DMS79 (cell line): Measurements from ENCODE around the gene CAMSAP2.

Experiments
- DNase-seq: peaks from one replicate; lab custom pipeline; 2025; lab: John Stamatoyannopoulos, UW

CAMSAP2 gene, protein sequence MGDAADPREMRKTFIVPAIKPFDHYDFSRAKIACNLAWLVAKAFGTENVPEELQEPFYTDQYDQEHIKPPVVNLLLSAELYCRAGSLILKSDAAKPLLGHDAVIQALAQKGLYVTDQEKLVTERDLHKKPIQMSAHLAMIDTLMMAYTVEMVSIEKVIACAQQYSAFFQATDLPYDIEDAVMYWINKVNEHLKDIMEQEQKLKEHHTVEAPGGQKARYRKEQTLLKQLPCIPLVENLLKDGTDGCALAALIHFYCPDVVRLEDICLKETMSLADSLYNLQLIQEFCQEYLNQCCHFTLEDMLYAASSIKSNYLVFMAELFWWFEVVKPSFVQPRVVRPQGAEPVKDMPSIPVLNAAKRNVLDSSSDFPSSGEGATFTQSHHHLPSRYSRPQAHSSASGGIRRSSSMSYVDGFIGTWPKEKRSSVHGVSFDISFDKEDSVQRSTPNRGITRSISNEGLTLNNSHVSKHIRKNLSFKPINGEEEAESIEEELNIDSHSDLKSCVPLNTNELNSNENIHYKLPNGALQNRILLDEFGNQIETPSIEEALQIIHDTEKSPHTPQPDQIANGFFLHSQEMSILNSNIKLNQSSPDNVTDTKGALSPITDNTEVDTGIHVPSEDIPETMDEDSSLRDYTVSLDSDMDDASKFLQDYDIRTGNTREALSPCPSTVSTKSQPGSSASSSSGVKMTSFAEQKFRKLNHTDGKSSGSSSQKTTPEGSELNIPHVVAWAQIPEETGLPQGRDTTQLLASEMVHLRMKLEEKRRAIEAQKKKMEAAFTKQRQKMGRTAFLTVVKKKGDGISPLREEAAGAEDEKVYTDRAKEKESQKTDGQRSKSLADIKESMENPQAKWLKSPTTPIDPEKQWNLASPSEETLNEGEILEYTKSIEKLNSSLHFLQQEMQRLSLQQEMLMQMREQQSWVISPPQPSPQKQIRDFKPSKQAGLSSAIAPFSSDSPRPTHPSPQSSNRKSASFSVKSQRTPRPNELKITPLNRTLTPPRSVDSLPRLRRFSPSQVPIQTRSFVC (N-terminal part only)

DNA sequence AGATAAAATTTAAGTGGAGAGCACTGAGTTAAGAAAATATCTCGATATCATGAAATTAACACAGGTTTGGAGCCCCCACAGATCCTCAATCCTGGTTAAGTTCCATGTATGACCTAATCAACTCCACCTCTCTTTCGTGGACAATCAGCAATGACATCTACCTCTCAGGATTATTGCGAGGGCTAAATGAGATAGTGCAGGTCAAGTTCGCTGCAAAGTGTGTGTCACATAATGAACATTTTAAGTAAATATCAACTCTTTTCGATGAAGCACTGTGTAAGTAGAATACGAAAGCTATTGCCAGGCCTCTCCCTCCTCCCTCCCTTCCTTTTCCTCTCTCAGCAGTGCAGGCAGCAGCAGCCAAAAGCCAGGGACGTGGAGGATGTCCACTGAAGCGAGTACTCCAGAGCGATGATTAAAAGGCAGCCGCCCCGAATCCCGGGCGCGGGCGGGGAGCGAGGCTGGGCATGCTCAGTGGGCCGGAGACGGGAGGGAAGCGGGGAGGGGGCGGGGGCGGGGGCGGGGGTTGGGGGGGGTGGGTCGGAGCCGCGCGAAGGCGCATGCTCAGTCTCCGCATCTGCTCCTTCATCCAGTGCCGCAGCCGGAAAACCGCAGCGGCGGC, at the start of gene CAMSAP2:
Gene CAMSAP2, plus strand, starts transcription at position 567 of the 622 bp plus-strand sequence. CDS start 935 bp downstream, outside the sequence.
- DNase-seq, result peak; percentile 84

DNA sequence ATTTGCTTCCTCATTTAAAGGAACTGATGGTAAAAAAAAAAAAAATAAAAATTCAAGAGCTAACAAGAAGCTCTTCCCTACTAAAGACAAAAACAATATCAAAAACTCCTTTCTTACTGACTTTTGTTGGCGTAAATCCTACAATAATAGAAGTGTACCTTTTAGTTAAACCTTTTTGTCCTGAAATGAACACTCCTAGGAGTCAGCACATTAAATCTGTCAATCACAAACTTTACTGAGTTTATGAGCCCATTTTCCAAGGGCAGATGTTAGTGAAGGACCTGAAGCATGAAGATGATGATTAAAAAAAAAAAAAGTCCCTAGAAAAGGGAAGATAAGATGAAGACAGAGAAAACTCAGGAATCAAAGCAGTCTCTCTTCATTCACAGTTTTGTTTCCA, 46.4 kb upstream of the CAMSAP2 start:
- no peak for DNase-seq

DNA sequence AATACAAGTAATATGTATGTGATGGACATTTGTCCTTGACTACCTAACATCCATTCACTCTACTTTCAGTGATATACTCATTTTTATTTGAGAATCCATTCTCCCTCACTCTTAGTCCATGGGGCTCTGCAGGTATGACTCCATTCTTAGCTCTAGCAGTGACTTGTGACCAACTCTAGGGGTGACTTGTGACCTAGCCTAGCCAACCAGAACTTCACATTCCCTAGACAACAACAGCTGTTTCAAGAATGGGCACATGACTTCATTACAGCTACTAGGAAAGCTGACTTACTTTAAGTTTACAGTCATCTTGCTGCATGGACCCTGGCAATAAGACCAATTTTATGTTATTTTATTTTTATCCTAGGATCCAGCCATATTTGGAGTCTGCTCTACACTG, 45.4 kb upstream of the CAMSAP2 start:
- no peak for DNase-seq

DNA sequence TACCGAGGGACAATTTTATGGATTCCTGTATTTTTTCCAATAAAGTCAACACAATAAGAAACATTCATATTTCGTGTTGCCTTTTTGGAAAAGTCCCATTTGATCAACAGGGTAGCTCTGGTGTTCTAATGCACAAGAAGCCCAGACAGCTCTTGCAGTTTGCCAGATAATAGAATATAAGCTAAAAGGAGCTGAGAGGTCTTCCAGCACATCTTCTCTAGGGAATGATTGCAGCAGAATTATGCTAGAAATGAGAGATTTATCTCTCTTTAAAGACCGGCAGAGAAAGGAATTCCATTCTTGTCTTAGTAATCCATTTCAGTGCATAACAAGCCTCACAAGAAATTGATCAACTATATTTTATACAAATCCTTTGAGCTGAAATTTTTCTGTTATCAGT, 44.0 kb upstream of the CAMSAP2 start:
- no peak for DNase-seq

DNA sequence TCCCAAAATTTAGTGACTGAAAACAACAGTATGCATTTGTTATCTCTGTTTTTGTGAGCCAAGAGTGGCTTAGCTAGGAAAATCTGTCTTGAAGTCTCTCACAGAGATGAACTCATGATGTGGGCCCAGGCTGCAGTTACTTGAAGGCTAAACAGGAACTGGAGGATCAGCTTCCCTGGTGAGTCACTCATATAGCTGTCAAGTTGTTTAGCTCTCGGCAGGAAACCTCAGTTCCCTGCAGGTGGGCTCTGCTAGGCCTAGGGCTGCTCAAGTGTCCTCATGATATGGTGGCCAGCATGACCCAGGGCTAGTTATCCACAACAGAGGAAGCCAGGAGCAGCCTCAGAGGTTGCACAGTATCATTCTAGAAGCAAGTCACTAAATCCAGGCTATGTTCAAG, 38.8 kb upstream of the CAMSAP2 start:
- DNase-seq, result no peak

DNA sequence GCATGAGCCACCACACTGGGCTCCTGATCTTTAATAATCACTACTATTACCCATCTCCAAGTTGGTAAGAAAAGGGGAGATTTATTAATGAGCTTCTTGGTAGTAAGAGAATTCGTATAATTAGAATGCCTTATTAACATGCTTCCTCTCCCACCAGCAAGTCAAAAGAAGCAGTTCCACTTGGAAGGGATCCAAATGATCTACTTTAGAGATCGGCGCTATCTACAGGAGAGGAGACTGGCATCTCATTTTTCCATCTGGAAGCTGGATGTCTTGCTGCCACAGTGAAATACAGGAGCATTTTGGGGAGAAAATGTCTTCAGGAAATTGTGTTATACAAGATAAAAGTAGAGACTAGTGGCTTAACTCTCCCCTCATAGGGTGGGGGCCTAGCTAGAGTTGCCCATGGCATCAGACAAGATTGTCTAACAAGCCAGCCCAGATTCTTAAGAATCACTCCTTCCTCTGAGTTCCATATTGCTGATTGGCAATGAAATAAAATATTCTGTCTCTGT, 33.6 kb upstream of the CAMSAP2 start:
- no peak for DNase-seq

DNA sequence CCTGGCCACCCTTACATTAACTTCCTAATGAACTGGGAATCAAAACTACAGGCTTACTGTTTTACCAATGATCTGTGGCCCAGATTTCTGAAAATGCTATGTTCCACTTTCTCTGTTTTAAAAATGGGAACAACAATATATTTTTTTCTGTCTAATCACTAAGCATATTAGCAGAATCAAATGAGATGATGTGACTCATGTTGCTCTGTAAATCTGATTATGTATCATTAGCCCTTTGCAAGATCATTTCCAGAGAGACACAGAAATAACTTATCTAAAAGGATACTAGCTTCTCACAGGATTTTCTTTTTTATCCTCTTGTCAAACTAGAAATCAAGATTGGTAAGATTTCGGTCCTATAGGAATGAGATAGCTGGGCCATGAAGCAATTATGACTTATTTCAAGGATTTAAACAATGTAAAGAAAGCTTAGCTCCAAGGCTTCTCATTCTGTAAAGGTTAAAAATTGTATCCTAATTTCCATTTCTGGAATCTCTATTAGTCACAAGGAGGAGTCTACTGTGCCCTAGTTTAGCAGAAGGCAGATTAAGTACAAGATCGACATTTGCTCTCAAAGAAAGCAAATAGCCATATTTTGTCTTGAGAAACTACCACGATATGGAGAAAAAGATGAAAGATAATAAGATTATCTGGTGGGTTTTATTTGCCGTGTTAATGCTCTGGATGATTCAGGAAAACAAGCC, 32.4 kb upstream of the CAMSAP2 start:
- DNase-seq, result no peak

DNA sequence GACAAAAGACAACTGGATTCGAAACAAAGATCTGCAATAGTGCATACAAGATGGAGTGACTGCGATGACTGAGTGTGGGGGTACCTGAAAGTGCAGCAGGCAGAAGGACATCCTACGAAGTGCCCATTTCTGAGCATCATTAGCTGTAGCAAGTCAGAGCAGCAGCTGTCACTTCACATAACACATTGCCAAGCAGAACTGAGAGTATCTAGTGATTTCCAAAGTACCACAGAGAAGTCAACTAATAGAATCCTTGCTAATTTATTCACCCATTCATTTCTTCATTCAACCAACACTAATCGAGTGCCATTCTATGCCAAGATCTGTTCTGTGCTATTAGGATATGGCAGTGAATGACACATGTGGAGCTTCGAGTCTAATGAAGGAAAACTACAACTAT, 31.6 kb upstream of the CAMSAP2 start:
- no peak for DNase-seq

DNA sequence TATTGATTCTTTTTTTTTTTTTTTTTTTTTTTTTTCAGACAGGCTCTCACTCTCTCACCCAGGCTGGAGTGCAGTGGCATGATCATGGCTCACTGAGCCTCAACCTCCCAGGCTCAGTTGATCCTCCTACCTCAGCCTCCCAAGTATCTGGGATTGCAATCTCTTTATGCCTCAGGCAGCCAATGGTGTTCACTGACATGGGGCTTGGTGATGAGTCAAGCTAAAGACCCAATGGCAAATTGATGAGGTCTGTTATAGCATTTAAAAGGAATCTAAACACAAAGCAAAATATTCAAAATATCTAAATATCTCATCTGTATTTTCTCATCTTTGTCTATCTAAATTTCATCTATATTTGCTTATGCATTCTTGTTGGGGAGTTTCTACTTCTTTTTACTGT, 30.5 kb upstream of the CAMSAP2 start:
- DNase-seq, result no peak

DNA sequence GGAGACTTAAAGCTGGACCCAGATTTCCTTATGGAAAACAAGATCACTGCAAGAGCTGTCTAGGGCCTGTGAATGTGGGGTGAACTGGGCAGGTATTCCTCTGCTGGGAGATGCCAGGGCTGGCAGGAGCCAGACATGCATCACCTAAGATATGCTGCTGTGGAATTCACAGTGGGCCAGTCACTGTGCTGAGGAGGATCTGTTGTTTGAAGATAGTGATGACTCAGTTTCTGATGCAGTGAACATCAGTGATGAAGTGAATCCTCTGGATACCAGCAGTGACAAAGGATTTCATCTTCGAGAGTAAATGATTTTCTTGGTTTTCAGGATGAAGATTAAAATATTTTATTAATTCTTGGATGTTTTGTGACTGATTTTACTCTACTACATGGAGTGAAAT, 29.9 kb upstream of the CAMSAP2 start:
- no peak for DNase-seq

DNA sequence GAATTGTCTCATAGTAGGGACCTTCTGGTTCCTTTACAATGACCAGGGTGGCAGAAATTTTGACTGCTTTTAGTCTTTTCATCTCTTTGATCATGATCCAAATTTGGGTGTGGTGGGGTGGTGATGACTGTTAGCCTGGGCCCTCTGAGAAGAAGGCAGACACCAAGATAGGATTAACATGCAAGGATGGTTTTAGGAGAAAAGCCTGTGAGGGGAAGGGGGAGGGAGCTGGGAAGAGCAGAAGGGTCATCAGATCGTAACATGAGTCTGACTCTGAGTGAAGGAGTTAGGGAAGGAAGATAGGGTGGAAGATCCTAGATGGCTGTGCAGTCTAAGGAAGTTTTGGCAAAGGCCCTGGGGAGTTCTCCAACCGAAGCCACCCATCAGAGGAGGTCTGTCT, 28.5 kb upstream of the CAMSAP2 start:
- no peak for DNase-seq

DNA sequence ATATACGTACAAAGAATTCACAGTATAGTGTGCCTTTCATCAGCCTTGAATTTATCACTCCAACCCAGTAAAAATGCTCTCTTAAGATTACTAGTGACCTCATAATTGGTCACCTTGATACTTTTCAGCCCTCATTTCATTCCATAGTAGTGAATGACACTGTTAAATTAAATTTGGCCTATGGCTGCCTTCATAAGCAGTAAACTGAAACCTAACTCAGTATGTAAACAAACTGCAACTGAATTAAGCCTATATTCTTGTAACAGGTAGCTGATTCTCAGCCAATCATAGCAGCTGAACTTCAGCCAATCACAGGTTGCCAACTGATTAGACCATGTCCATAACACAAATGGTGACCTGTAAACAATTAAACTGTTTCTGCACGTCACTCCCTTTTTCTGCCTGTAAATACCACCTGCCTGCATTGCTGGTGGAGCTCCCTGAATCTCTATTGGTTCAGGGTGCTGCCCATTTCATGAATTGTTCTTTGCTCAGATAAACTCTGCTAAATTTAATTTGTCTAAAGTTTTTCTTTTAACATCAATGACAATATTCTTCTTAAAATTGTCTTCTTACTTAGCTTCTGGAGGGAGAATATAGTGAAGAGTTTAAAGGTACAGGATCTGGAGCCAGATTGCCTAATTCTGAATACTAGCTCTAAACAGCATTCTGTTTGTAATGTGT, 24.0 kb upstream of the CAMSAP2 start:
- no peak for DNase-seq

DNA sequence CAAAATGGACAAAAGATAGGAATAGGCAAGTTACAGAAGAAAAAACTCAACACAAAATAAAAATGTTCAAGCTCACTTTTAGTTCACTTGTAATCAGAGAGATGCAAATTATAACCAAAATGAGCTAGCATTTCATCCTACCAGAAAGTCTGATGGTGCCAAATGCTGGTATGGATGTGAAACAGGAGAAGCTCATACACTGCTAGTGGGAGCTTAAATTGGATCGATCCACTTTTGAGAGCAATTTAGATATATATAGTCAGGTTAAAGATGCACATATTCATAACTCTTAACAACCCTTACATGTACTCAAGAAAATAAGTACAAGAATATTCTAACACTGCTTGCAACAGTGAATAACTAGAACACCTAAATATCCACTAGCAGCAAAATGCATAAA, 18.5 kb upstream of the CAMSAP2 start:
- no peak for DNase-seq

DNA sequence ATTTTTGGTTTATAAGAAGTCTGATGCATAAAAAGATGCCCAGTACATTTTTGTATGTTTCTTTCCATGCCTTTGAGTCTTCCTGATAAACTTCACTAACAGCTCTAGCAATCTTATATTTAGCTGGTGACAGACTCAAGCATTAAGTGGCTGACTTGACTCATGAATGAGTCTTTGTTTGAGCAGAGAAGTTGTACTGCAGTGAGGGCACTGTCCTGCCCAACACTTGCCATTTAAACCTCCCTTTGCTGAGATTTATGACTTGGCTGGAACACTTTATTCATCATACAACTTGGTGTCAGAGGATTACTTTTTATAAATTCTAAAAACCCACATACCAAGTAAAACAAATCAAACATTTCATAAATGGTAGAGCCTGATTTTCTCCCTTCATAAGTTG, 14.6 kb upstream of the CAMSAP2 start:
- DNase-seq, result no peak

DNA sequence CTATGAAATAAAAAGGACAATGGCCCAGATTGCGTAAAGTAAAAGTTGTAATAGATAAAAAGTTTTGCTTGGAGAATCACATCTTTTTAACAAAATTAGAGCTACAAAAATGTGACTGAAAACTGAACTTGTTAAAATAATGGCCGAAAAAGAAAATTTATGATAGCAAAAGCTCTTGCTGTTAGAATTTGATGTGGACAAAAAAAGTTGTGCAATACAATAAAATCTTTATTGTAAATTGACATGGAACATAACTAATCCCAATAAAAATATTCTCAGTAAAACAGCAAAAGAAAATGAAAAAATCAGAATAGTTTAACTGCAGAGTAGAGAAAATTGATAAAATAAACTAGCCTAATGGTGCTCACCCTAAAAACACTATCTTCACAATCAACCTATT, 11.4 kb upstream of the CAMSAP2 start:
- DNase-seq, result no peak

DNA sequence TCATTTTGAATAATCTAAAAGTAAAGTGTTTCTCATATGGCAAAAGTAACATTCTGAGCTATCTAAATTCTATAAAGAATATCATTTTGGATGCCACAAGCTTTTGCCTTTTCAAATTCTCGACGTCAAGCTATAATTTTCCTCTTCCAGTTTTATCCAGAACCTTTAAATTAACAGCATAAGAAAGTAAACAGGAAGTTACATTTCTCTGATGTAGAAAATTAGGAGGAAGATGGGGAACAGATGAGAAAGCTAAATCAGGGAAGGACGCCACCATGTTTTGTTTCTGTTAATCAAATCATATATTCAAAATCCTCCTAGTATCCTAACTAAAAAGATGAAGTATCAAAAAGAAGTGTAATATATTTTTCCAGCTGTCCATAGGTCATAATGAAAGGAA, 8.8 kb upstream of the CAMSAP2 start:
- no peak for DNase-seq

DNA sequence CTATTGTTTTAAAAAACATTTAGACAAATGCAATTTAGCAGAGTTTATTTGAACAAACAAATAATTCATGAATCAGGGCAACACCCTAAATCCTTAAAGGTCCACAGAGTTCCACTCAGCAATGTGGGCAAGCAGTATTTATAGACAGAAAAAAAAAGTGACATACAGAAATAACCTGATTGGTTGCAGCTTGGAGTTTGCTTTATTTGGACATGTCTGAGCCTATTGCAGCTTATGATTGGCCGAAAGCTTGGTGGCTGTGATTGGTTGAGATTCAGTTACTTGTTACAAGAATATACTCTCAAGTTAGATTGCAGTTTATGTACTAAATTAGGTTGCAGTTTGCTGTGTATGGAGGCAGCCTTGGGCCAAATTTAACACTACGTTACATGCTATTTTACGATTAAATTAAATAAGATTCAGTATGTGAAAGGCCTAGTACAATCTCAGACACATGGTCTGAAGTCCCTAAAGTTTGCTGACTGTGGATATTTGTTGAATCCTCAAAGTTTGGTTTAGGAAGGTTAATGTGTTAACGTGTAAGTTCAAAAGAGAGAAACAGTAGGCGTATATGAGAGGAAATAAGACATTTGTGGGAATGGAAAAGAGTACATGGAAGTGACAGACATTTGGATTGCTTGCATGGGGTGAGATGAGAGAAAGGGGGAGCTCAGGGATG, 6.9 kb upstream of the CAMSAP2 start:
- DNase-seq, result no peak

DNA sequence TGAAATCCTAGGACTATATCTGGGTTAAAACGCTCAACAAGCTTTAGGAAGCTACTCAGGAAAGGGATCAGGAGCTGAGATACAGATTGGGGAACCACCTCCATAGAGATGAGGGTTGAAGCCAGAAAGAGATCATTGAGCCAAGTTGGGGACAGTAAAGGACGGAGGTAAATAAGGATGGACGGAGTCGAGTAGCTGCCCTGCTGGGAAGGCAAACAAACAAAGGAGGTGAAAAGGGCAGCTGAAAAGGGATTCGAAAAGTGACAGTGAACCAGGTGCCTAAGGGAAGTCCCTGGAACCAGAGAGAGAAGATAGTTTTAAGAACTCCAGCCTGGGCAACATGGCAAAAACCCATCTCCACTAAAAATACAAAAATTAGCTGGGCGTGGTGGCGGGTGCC, 6.3 kb upstream of the CAMSAP2 start:
- no peak for DNase-seq

DNA sequence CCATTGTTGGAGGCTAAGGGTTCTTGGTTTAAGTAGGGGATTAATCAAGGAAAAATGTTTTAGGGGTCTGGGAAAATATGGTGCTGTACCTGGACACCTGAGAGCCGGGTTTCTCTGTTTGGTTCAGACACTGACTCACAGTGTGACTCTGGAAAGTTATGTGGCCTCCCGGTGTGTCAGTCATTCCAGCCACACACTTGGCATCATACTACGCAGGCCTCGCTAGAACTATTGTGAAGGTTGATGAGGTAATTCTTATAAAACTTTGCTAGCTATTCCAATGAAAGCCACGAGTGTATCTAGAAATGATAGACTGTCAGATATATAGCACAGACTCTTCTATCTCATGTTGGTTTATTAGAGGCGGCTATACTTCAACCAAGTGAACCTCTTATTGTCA, 4.8 kb upstream of the CAMSAP2 start:
- DNase-seq, result no peak

DNA sequence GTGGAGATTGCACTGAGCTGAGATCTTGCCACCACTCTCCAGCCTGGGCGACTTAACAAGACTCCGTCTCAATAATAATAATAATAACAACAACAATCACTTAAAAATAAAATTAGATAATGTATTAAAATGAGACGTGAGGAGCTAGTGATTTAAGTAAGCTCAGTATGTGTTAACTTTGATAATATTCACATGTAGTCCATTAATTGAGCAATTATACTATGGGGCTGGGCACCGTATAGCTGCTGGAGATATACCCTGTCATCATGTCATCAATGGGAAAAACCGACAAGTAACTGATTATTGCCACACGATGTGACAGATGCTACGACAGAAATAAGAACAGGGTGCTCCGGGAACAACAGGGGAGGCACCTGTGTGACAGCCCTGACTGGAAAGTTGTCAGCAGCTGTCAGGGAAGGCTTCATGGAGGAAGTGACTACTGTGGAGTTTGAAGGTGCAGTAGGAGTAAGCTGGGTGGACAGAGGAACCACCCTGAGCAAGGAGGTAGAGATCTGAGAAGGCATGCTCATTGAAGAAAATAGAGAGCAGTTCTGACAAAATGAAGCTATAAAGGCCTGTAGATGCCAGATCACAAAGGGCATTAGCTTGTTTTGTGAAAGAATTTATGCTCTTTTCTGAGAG, 924 bp upstream of the CAMSAP2 start:
- no peak for DNase-seq
